OCI-LY3 (cell line): ENCODE measurements around the gene EIF2AK3.

Experiments used
- H2AFZ ChIP-seq: fragments of 200-600, 300-600 bp; shearing (Covaris generic); 2 replicates; pipeline ENCODE4 v1.6.0; 2014; ENCODE audit warnings: antibody characterized with exemption, low read depth, low read length
- H3K27ac ChIP-seq: fragments of 200-600, 300-600 bp; sonication (generic); 2 replicates; pipeline ENCODE4 v1.5.1; 2014; ENCODE audit warnings: mild to moderate bottlenecking, low read length, moderate library complexity, mixed read lengths
- H3K27me3 ChIP-seq: fragments of 200-600, 300-600 bp; sonication (generic); 2 replicates; pipeline ENCODE4 v1.6.1; 2014; ENCODE audit warnings: low read depth, low read length, mixed read lengths
- H3K36me3 ChIP-seq: fragments of 200-600, 300-600 bp; sonication (generic); replicated peaks from 2 replicates; pipeline ENCODE3; 2014; ENCODE audit warnings: low read depth, low read length, mixed read lengths
- H3K4me1 ChIP-seq: fragments of 300-600, 200-600 bp; sonication (generic); 2 replicates; pipeline ENCODE4 v1.6.1; 2014; ENCODE audit warnings: low read length, mixed read lengths
- H3K4me2 ChIP-seq: fragments of 200-600, 300-600 bp; sonication (generic); 2 replicates; pipeline ENCODE4 v1.6.1; 2014; ENCODE audit warnings: low read length, mixed read lengths
- H3K4me3 ChIP-seq: fragments of 300-600, 200-600 bp; sonication (generic); 2 replicates; pipeline ENCODE4 v1.5.1; 2014; ENCODE audit warnings: antibody characterized with exemption, mild to moderate bottlenecking, low read length, moderate library complexity
- H3K79me2 ChIP-seq: fragments of 300-600, 200-600 bp; shearing (Covaris generic); 2 replicates; pipeline ENCODE4 v1.6.1; 2014; ENCODE audit warnings: mild to moderate bottlenecking, low read length, mixed read lengths
- H3K9ac ChIP-seq: fragments of 300-600, 200-600 bp; shearing (Covaris generic); 2 replicates; pipeline ENCODE4 v1.6.0; 2014; ENCODE audit warnings: mild to moderate bottlenecking, low read length, moderate library complexity
- H3K9me3 ChIP-seq: fragments of 200-600, 300-600 bp; shearing (Covaris generic); 2 replicates; pipeline ENCODE4 v1.6.1; 2014; ENCODE audit warnings: low read length, mixed read lengths; ENCODE audit not compliant: insufficient read depth
- H4K20me1 ChIP-seq: fragments of 200-600, 300-600 bp; sonication (generic); 2 replicates; pipeline ENCODE4 v1.6.1; 2016; ENCODE audit warnings: low read length, mixed read lengths; ENCODE audit not compliant: insufficient read depth
- CTCF ChIP-seq: fragments of 200-600, 300-600 bp; sonication (generic); IDR thresholded peaks from 2 replicates; pipeline ENCODE4 v1.5.1; 2014; ENCODE audit warnings: antibody characterized with exemption, low read length, low read depth
- EZH2phosphoT487 ChIP-seq: fragments of 200-600 bp; shearing (Covaris generic); IDR thresholded peaks from 2 replicates; pipeline ENCODE4 v1.6.1; 2018; ENCODE audit warnings: antibody characterized with exemption, mixed run types, low read depth

The EIF2AK3 gene

DNA sequence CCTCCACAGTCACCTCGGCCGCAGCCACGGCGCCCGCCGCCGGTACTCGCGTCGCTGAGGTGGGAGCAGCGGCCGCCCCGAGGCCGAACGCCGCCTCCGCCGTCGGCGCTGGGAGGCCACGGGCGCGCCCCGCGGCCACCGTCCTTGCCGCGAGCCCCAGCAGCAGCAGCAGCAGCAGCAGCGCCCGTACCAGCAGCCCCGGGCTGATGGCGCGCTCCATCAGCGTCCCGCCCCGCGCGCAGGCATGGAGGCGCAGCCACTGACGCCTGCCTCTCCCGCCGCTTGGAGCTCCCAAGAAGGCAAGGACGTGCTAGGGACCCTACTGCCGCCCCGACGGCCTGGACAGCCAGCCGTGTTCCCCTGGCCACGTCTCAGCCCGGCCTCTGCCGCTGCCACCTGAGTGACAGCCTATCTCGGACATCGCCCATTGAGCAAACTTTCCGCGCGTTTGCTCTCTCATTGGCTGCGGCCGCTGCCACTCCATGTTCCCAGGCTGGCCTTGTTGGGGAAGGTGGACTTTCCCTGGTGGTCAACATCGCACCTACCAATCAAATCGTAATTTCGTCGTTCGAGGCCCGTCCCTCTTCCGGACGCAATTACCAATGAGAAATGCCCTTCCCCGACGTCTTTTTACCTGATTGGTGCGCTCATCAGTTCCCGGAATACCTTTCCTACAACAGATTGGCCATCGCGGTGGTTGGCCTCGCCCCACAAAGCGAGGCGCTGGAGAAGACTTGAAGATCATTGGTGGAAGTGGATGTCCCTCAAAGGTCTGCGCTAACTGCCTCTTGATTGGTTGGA lies at the start of gene EIF2AK3:
Gene EIF2AK3 (minus strand): TSS at position 410 of the 801 bp plus-strand sequence. CDS start 190 bp downstream, at position 220.
- H3K9me3 ChIP-seq, result no peaks in the 10 kb centered on the region
- TF ChIP-seq EZH2phosphoT487, result no peak
- TF ChIP-seq CTCF, result no peak
- peaks cover 40% of the 10 kb centered on the region for H3K79me2 ChIP-seq

DNA sequence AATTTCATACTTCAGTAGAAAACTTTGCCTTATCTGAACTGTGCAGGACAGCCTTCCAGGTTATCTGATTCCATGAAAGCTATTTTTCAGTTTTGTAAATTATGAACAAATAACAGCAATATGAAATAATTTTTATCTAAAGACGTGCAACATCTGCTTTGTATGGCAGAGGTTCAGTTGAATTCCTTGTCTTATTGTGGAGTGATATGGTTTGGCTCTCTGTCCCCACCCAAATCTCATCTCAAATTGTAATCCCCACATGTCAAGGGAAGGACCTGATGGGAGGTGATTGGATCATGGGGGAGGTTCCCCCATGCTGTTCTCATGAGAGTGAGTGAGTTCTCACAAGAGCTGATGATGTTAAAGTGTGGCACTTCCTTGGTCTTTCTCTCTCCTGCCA lies 46.1 kb upstream of the EIF2AK3 start:
- Histone ChIP-seq H3K79me2 (no peaks in the 10 kb centered on the region), H3K27ac (no peak overlapping the region), H4K20me1 (no peaks in the 10 kb centered on the region), H3K27me3 (no peaks in the 10 kb centered on the region), H3K4me3 (no peak overlapping the region), H3K36me3 (no peaks in the 10 kb centered on the region), H2AFZ (no peak overlapping the region), H3K4me1 (no peaks in the 10 kb centered on the region), H3K9me3 (no peaks in the 10 kb centered on the region), H3K9ac (no peak overlapping the region), H3K4me2 (no peak overlapping the region)
- TF ChIP-seq EZH2phosphoT487, result no peak
- no peak for TF ChIP-seq CTCF

More for the DNA sequence above, at the start of gene EIF2AK3:
- H2AFZ ChIP-seq, result peak within 1 kb of the TSS; percentile 78
- peaks cover 15% of the 10 kb centered on the region for H3K4me1 ChIP-seq
- peak within 1 kb of the TSS; percentile 89 for H3K9ac ChIP-seq
- peak within 1 kb of the TSS; percentile 85 for H3K27ac ChIP-seq
- H3K4me3 ChIP-seq, result peak within 1 kb of the TSS; percentile 90
- no peaks in the 10 kb centered on the region for H3K36me3 ChIP-seq
- H3K27me3 ChIP-seq, result no peaks in the 10 kb centered on the region
- peak within 1 kb of the TSS; percentile 95 for H3K4me2 ChIP-seq
- H4K20me1 ChIP-seq, result peaks cover 13% of the 10 kb centered on the region

- no peaks in the 10 kb centered on the region for H4K20me1 ChIP-seq
- no peaks in the 10 kb centered on the region for H3K79me2 ChIP-seq
- no peaks in the 10 kb centered on the region for H3K9me3 ChIP-seq
- H2AFZ ChIP-seq, result no peak overlapping the region
- TF ChIP-seq EZH2phosphoT487 (no peak), CTCF (peak; percentile 83)
- H3K4me1 ChIP-seq, result no peaks in the 10 kb centered on the region
- no peak overlapping the region for H3K27ac ChIP-seq
- H3K9ac ChIP-seq, result no peak overlapping the region
- no peaks in the 10 kb centered on the region for H3K36me3 ChIP-seq
- no peak overlapping the region for H3K4me2 ChIP-seq
- H3K27me3 ChIP-seq, result no peaks in the 10 kb centered on the region
- no peak overlapping the region for H3K4me3 ChIP-seq
These were observed 44.6 kb upstream of the EIF2AK3 start for GRCh38 chr2:88671786-88672427.

GRCh38 chr2:88669482-88670214 lies 42.4 kb upstream of the EIF2AK3 start:
- H3K9ac ChIP-seq, result no peak overlapping the region
- no peaks in the 10 kb centered on the region for H3K27me3 ChIP-seq
- no peak overlapping the region for H3K4me2 ChIP-seq
- no peaks in the 10 kb centered on the region for H3K9me3 ChIP-seq
- no peak overlapping the region for H3K4me3 ChIP-seq
- no peak overlapping the region for H2AFZ ChIP-seq
- TF ChIP-seq EZH2phosphoT487 (no peak), CTCF (peak; percentile 71)
- H4K20me1 ChIP-seq, result no peaks in the 10 kb centered on the region
- H3K79me2 ChIP-seq, result no peaks in the 10 kb centered on the region
- H3K4me1 ChIP-seq, result no peaks in the 10 kb centered on the region
- H3K36me3 ChIP-seq, result no peaks in the 10 kb centered on the region
- no peak overlapping the region for H3K27ac ChIP-seq
